NK-92 (cell line): ENCODE data around the gene GALNT16.

Source experiments
- DNase-seq: peaks from one replicate; lab custom pipeline; 2025; ENCODE audit not compliant: unreplicated experiment; lab: John Stamatoyannopoulos, UW

Gene GALNT16

DNA sequence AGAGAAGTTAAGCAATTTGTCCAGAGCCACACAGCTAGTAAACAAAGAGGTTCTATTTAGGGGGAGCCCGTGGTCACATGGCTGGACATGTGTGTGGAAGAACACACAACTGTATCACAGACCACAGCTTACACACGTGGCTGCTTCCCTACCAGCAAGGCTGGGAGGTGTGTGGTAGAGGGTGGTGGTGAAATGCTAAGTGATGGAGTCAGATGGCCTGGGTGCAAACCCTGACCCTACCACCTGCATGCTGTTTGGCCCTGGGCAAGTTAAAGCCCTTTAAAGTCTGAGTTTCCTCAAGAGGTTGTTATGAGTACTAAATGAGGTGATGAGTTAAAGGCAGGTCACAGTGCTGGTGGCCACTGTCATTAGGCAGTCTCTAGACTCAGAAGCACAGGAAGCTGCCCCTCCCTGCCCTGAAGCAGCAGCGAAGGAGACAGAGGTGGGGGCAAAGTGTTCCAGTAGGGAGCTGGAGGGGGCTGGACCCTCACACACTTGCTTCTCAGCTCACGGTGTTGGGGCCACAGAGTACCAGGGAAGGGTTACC lies 73.9 kb downstream of the GALNT16 start:
- DNase-seq: no peak

DNA sequence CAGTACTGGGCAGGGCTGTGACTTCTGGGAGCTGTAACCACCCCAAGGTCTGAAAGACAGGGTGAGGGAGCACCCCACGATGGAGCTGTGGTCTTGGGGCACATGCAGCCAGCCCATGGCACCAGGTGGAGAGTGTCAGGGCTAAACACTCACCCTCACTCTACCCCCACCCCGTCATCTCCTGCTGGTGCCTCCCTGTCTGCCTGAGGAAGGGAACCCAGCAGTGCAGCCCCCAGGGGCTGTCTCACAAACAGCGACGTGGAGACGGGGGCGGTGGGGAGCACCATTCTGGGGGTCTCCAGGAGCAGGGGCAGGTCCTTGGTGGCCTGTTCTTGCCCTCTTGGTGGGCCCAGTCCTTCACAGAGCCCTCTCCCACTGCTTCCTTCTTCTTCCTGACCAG lies 74.6 kb downstream of the GALNT16 start:
- DNase-seq: no peak

- DNase-seq: no peak
Observed at GRCh38 chr14:69335371-69335771, 75.4 kb downstream of the GALNT16 start.

DNA sequence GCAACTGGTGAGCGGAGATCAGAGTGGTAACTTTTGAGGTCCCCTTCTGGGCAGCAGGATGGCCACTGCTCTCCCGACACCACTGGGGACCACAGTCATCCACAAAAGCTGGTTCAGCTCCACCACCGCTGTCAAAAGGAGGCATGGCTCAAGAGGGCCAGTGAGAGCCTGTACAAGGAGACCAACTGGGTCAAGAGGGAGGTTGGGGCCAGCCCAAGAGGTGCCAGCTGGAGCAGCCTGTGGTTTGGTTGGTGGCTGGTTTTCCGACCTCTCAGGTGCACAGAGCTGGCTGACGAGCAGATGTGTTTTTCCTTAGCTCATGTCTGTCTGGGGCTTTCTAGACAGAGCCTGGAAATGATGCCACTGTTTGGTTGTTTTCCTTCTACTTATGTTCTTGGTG lies 78.0 kb downstream of the GALNT16 start:
- DNase-seq: no peak

DNA sequence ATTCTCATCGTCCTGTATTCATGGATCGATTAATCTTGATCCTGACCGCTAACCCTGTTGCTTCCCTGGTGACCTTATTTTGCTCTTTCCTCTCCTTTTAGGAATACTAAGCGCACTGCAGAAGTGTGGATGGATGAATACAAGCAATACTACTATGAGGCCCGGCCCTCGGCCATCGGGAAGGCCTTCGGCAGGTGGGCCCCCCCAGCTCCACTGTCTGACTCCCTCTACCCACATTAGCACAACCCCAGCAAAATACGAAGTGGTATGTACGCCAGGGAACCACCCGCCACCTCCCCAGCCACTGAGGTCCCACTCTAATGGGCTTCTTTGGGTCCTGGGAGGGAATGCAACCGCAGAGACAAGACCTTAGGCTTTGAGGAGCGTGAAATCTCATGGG lies 79.5 kb downstream of the GALNT16 start:
- DNase-seq: no peak

GRCh38 chr14:69342928-69343525 lies 83.1 kb downstream of the GALNT16 start:
- no peak for DNase-seq

- no peak for DNase-seq
Observed at GRCh38 chr14:69344171-69344570, 84.2 kb downstream of the GALNT16 start.

- DNase-seq: no peak
Observed at GRCh38 chr14:69345402-69345801, 85.4 kb downstream of the GALNT16 start.

- DNase-seq: no peak
Observed at GRCh38 chr14:69346710-69347109, 86.8 kb downstream of the GALNT16 start.

- DNase-seq: no peak
Observed at GRCh38 chr14:69349091-69349777, 89.3 kb downstream of the GALNT16 start.

DNA sequence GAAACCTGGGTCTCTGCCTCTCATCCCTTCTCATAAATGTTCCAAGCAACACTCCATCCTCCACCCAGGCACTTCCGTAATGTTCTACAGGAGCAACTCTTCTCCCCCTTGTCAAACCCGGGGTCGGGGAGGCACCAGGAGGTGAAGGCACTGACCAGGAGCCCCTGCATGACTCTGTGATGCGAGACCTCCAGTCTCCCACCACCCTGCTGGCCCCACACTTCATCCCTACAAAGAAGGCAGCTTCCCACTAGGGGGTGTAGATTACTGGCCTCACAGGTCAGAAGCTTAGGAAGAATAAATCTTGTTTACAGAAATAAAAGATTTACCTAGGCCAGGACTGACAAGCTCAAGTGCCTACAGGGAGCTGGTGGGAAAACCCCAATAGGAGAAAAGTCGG lies 90.9 kb downstream of the GALNT16 start:
- no peak for DNase-seq

GRCh38 chr14:69351385-69351784 lies 91.4 kb downstream of the GALNT16 start:
- no peak for DNase-seq

DNA sequence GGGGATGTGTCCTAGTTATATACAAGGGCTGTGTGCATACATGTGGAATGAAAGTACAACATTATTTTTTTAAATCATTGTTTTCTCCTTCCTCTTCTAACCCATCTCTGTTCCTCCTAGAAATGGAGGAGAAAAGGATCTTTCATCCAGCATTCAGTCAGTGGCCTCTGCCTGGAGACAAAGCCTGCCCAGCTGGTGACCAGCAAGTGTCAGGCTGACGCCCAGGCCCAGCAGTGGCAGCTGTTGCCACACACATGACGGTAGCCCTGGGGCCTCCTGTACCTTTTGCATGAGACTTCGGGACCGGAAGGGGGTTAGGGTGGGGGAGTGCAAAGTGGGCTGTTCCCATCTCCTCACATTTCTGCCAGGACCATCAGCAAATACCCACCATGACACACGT lies 92.0 kb downstream of the GALNT16 start:
- DNase-seq: no peak

- DNase-seq: no peak
Observed at GRCh38 chr14:69353168-69353567, 93.2 kb downstream of the GALNT16 start.

DNA sequence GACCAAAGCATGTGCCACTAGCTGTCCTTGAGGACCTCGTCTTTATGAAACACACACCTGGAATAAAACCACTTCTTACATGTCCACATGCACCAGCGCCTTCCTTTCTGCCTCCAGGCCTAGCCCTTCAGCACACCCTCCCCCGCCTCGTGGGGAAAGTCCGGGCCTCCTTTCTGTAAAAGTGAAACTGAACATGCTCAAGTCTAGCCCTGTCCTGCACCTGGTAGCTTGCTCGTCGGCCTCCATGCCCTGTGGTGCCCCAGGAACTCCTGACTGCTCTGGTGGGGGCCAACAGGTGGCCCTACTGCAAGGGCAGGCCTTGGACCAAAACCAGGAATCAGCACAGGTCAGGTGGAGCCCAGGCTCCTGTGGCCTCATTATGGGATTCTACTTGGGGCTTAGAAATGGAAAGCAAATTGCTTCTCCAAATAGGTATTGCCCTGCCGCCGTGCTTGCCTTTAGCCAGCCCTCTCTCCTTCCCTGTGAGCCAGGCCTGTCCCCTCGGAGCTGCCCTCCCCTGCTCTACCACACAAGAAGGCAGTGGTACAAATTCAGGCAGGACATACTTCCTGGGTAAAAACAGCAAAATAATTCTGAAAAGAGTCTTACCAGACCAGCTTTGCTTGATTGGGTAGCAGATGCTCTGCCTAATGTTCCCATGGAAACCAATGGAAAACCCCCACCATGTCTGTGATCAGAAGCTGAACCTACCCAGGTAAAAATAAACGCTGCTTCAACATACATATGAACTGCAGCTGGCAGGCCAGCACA lies 94.6 kb downstream of the GALNT16 start:
- no peak for DNase-seq

- DNase-seq: no peak
Observed at GRCh38 chr14:69355154-69355597, 95.2 kb downstream of the GALNT16 start.

GRCh38 chr14:69355607-69356281 lies 95.8 kb downstream of the GALNT16 start:
- DNase-seq: no peak

GRCh38 chr14:69356903-69357543 lies 97.1 kb downstream of the GALNT16 start:
- no peak for DNase-seq

GRCh38 chr14:69357544-69358200 lies 97.7 kb downstream of the GALNT16 start:
- DNase-seq: no peak

GRCh38 chr14:69358233-69358963 lies 98.4 kb downstream of the GALNT16 start:
- no peak for DNase-seq
